Epithelial cell of prostate (primary cell): Measurements from ENCODE around the gene TIMMDC1.
"Not testable (repeated sequence)": the region's sequence is repeated elsewhere in the genome, so short reads cannot be mapped to it uniquely, and the experiment has no call there.

Experiments used
- DNase-seq: peaks from one replicate; pipeline ENCODE4 v3.0.0-alpha.2; 2011; ENCODE audit warnings: low read depth, low spot score
- H3K27ac ChIP-seq: fragments of 450-650 bp; 2 replicates; pipeline ENCODE4 v1.5.1; 2017; ENCODE audit warnings: mild to moderate bottlenecking

Gene TIMMDC1

GRCh38 chr3:119508172-119508845 lies 10.0 kb downstream of the TIMMDC1 start:
- no peak for DNase-seq
- H3K27ac ChIP-seq, result no peak overlapping the region

- no peak for DNase-seq
Measured at GRCh38 chr3:119510690-119511089, 12.3 kb downstream of the TIMMDC1 start.

DNA sequence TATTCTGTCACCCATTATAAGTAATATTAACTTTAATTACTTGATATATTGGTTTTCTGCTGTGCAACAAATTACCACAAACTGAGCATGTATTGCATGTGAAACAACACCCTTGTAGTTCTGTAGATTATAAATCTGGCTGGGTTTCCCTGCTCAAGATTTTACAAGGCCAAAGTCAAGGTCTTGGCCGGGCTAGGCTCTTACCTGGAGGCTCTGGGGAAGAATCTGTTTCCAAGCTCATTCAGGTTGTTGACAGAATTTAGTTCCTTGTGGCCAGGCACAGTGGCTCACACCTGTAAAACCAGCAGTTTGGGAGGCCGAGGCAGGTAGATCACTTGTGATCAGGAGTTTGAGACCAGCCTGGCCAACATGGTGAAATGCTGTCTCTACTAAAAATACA lies 16.3 kb downstream of the TIMMDC1 start:
- DNase-seq, result no peak
- H3K27ac ChIP-seq, result no peak overlapping the region

More at GRCh38 chr3:119510690-119511089, 12.3 kb downstream of the TIMMDC1 start:
- H3K27ac ChIP-seq, result no peak overlapping the region

GRCh38 chr3:119517112-119517511 lies 18.8 kb downstream of the TIMMDC1 start:
- H3K27ac ChIP-seq, result no peak overlapping the region
- DNase-seq, result no peak

- no peak overlapping the region for H3K27ac ChIP-seq
- no peak for DNase-seq
Measured at GRCh38 chr3:119518026-119518425, 19.7 kb downstream of the TIMMDC1 start.

- no peak for DNase-seq
- no peak overlapping the region for H3K27ac ChIP-seq
Measured at GRCh38 chr3:119524931-119525662, 26.8 kb downstream of the TIMMDC1 start.

DNA sequence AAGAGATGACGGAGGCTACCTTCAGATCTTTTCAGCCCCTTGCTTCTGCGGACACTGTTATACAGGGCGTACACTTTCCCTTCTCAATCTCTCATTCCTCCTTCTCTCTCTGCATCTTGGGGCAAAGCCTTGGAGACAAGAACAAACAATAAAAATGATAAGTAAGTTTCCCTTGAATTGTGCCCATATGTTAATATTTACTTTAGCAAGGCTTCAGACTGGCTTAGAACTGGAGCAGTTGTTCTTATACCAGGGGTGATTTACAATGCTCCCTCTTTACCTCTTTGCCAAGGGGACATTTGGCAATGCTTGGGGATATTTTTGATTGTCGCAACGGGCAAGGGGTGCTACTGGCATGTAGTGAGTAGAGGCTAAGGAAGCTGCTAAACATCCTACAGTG lies 29.4 kb downstream of the TIMMDC1 start:
- no peak for DNase-seq
- H3K27ac ChIP-seq, result no peak overlapping the region

DNA sequence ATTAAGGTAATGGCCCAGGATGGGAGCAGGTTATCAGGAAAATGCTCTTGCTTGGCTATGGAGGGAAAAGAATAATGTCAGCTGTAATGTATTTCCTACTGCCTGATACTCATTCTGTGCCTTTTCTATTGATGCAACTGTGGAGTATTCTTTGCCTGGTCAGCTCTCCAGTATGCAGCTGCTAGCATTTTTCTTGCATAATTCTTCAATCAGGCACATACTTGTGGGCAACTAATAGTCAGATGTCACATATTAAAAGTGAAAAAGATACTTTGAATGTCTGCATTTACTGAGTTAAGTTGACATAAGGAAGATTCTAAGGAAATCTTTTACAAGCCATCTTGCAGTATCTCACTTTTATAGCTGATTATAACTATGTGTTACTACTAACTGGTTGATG lies 31.5 kb downstream of the TIMMDC1 start:
- no peak for DNase-seq
- no peak overlapping the region for H3K27ac ChIP-seq

GRCh38 chr3:119530456-119530855 lies 32.1 kb downstream of the TIMMDC1 start:
- H3K27ac ChIP-seq, result no peak overlapping the region
- no peak for DNase-seq

DNA sequence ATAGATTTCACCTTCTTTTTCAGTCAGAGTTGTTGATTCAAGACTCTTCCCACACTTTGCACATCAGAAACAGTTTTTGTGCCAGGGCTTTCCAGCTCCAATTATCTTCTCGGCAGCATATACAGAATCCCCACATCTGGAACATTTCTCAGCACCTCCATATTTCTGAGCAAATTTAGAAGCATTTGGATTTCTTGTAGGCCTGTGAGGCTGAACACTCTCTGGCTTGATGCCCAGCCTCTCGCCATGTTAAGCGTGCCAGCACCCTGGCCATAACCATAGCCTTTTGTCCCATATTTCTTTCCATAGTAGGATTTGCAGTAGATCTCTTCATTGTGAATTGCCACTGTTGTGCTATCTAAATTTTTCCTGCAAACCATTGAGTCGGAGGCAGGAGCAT lies 32.8 kb downstream of the TIMMDC1 start:
- H3K27ac ChIP-seq, result no peak overlapping the region
- no peak for DNase-seq

GRCh38 chr3:119534296-119534695 lies 35.9 kb downstream of the TIMMDC1 start:
- H3K27ac ChIP-seq, result no peak overlapping the region
- no peak for DNase-seq

DNA sequence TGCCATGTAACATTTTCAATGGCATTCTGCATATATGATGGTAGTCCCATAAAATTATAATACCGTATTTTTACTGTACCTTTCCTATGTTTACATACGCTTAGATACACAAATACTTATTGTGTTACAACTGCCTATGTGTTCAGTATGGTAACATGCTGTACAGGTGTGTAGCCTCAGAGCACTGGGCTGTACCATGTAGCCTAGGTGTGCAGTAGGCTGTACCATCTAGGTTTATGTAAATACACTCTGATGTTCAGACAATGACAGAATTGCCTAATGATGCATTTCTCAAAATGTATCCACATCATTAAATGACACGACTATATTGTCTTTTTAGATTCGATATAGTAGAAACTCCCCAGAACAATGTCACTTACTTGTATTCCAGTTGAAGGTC lies 38.4 kb downstream of the TIMMDC1 start:
- no peak for DNase-seq
- no peak overlapping the region for H3K27ac ChIP-seq

GRCh38 chr3:119538772-119539171 lies 40.4 kb downstream of the TIMMDC1 start:
- DNase-seq, result no peak

DNA sequence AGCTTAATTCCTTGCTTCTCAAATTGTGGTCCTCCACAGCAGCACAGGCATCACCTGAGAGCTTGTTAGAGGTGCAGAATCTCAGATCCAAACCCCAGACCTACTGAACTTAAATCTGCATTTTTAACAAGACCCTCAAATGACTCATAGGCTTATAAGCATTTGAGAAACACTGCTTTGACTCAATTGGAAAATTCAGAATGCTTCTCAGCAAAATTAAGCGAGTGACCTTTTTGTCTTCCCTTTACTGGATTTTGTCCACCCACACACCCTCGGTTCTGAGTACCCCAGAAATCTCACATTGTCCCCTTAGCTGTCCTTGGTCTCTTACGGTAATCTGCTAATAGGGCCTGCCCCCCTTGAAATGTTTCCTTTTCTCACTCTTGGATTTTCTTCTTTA lies 43.2 kb downstream of the TIMMDC1 start:
- H3K27ac ChIP-seq, result no peak overlapping the region
- DNase-seq, result no peak

More at GRCh38 chr3:119538772-119539171, 40.4 kb downstream of the TIMMDC1 start:
- H3K27ac ChIP-seq, result no peak overlapping the region

DNA sequence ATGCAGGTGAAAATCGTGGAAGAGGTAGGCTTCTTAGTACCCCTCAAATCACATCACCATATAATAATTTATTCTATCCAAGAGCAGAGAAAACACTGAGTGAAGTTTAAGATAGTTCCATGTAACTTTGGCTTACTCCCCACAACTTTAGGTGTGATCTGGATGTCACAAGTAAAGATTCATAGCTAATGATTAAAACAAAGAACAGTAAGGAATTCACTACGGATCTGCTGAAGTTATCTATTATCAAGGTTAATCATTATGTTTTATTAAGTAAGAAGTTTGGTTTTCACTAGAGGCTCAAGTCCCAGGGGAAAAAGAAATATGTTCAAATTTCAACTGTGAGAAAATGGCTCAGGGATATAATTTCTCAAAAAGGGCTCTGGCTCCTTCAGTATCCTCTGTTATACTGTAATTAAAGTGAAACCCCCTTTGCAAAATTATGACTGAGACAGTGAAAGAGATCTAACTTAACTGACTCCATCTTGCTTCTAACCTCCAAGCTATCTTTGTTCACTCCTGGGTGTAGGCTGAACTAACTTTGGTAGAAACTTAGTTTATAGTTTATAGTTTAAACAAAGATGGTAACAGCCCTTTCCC lies 43.9 kb downstream of the TIMMDC1 start:
- H3K27ac ChIP-seq, result no peak overlapping the region
- DNase-seq, result no peak

GRCh38 chr3:119543147-119543546 lies 44.8 kb downstream of the TIMMDC1 start:
- H3K27ac ChIP-seq, result no peak overlapping the region
- DNase-seq, result no peak

- no peak for DNase-seq
- H3K27ac ChIP-seq, result no peak overlapping the region
Measured at GRCh38 chr3:119547227-119547626, 48.9 kb downstream of the TIMMDC1 start.

GRCh38 chr3:119548341-119548740 lies 50.0 kb downstream of the TIMMDC1 start:
- H3K27ac ChIP-seq, result no peak overlapping the region
- DNase-seq, result no peak

DNA sequence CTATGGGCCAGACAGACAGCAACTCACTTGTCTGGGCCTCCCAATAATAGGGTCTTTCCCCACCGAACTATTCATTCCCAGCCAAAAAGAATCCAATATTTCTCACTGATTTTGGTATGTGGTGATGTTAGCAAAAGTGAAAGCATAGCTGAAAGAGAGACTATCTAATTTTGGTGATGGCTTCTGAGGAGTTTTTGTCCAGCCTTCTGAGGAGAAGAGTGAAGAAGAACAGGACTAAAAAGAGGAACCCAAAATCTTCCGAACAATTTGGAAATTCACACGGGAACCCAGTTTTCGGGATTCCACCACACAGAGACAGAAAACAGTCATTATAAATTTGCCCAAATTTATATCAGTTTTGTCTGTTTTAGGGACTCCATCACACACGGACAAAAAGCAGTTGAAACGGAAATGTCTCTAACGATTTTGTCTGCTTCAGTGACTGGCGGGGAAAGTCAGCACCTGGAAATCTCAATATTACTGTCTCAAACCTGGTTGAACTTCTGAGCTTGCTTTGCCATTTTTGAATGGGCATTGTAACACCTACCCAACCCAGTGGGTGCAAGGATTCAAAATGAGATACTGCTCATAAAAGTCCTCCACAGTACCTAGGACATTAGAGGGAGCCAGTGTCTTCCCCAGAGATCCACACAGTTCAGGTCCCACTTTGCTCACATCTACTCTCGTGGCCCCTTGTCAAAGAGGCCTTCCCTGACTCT lies 52.0 kb downstream of the TIMMDC1 start:
- no peak overlapping the region for H3K27ac ChIP-seq
- DNase-seq, result no peak

DNA sequence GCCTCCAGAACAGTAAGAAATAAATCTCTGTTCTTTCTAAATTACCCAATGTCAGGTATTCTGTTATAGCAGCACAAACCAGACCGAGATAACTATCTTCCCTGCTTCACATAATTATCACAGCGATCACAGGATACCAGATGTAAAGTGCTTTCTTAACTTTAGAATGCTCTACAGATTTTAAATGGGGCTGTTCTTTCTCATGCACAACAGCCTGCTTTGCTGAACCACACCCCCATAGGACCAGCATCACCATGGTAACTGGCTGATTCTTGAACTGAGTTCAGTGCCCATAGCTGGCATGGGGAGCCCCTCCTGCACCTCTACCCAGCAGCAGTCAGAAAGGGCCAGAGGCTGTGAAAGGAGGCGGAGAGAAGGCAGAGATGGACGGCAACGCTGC lies 53.3 kb downstream of the TIMMDC1 start:
- DNase-seq, result no peak
- no peak overlapping the region for H3K27ac ChIP-seq

DNA sequence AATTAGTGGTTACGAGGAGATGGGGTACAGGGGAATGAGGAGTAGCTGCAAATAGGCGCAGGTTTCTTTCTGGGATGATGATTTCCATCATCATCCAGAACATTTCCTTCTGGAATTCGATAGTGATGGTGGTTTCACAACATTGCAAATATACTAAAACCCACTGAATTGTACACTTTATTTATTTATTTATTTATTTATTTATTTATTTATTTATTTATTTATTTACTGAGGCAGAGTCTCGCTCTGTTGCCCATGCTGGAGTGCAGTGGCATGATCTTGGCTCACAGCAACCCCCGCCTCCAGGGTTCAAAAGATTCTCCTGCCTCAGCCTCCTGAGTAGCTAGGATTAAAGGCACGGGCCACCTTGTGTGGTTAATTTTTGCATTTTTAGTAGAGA lies 54.6 kb downstream of the TIMMDC1 start:
- H3K27ac ChIP-seq, DNase-seq: not testable (repeated sequence)
